Endothelial cell of umbilical vein (primary cell): ENCODE data around the gene ARMH1. TPM values are rescaled to one million over a fixed set of nuclear protein-coding genes. Genes with fewer than 3 reads are reported as not detected.

ENCODE experiments used
- BruUV-seq: library from RNA; stranded (reverse); fragments of 400-500 nt; replicated peaks from 2 replicates; lab custom pipeline; 2021; lab: Mats Ljungman, UMichigan
- CTCF ChIA-PET: fragments of 300-600, 350-600 bp; sonication (Branson Sonifier 250); formaldehyde crosslinking; loops from one replicate; lab custom pipeline; 2021; ENCODE audit warnings: antibody characterized with exemption, inconsistent platforms; lab: Charles Lee
- POLR2A ChIA-PET: fragments of 300-600, 350-600 bp; sonication (Branson Sonifier 250); formaldehyde crosslinking; loops from one replicate; lab custom pipeline; 2021; ENCODE audit warnings: antibody characterized with exemption, inconsistent platforms; lab: Charles Lee
- DNase-seq: peaks from one replicate; pipeline ENCODE4 v3.0.0-alpha.2; 2011; ENCODE audit warnings: low read depth, low spot score
- FAIRE-seq: peaks from 2 replicates; lab custom pipeline; 2011; peaks lifted over from hg19 to GRCh38; lab: Jason Lieb, UNC
- H2AFZ ChIP-seq: 2 replicates; pipeline ENCODE4 v1.6.0; 2012; ENCODE audit warnings: low read depth, low read length, control low read depth, inconsistent platforms
- H3K27ac ChIP-seq: 2 replicates; pipeline ENCODE4 v1.5.1; 2011; ENCODE audit warnings: low read depth, mild to moderate bottlenecking, control low read depth, low read length, moderate library complexity; ENCODE audit not compliant: insufficient read depth
- H3K27me3 ChIP-seq, 2 experiments: 2 replicates each; pipeline versions ENCODE4 v1.6.0 to v1.6.1; 2011; ENCODE audit warnings: low read length in 2 of 2, mixed read lengths in 1 of 2; ENCODE audit not compliant: control insufficient read depth in 2 of 2, insufficient read depth in 2 of 2
- H3K36me3 ChIP-seq, 2 experiments: 2 replicates in 1 of 2; 3 replicates in 1 of 2; pipeline ENCODE4 v1.5.1; 2011; ENCODE audit warnings: low read length in 2 of 2, mild to moderate bottlenecking in 1 of 2, moderate library complexity in 1 of 2; ENCODE audit not compliant: control insufficient read depth in 2 of 2, insufficient read depth in 2 of 2; ENCODE audit errors: extremely low read depth in 1 of 2
- H3K4me1 ChIP-seq: 3 replicates; pipeline ENCODE4 v1.5.1; 2011; ENCODE audit warnings: mild to moderate bottlenecking, low read length; ENCODE audit not compliant: control insufficient read depth, insufficient read depth; ENCODE audit errors: extremely low read depth
- H3K4me2 ChIP-seq: 2 replicates; pipeline ENCODE4 v1.6.1; 2011; ENCODE audit warnings: low read length, control low read depth, mixed read lengths; ENCODE audit not compliant: insufficient read depth
- H3K4me3 ChIP-seq, 3 experiments: fragments of 200-600 bp in 1 of 3; sonication (generic), shearing (Covaris generic) in 1 of 3; replicated peaks in 1 of 3; 2 replicates each; pipeline ENCODE4 v1.5.1; 2011 to 2016; ENCODE audit warnings: control low read depth in 3 of 3, low read length in 3 of 3, mild to moderate bottlenecking in 2 of 3, inconsistent platforms in 1 of 3, low read depth in 1 of 3, moderate library complexity in 1 of 3; ENCODE audit not compliant: insufficient read depth in 1 of 3
- H3K79me2 ChIP-seq: 2 replicates; pipeline ENCODE4 v1.6.0; 2012; ENCODE audit warnings: low read length, inconsistent platforms; ENCODE audit not compliant: control insufficient read depth, insufficient read depth
- H3K9ac ChIP-seq: replicated peaks from 2 replicates; pipeline ENCODE3; 2011; ENCODE audit warnings: low read length, control low read depth; ENCODE audit not compliant: insufficient read depth; ENCODE audit errors: extremely low read depth
- H3K9me1 ChIP-seq: replicated peaks from 3 replicates; pipeline ENCODE4 v1.6.0; 2011; ENCODE audit warnings: mild to moderate bottlenecking, low read length; ENCODE audit not compliant: control insufficient read depth, insufficient read depth; ENCODE audit errors: extremely low read depth
- H3K9me3 ChIP-seq: replicated peaks from 2 replicates; pipeline ENCODE4 v1.5.1; 2012; ENCODE audit warnings: low read length, inconsistent platforms; ENCODE audit not compliant: control insufficient read depth, insufficient read depth
- H4K20me1 ChIP-seq: replicated peaks from 2 replicates; pipeline ENCODE3; 2011; ENCODE audit warnings: mild to moderate bottlenecking, low read length; ENCODE audit not compliant: control insufficient read depth, insufficient read depth; ENCODE audit errors: extremely low read depth
- CTCF ChIP-seq, 2 donors: IDR thresholded peaks; 1 replicate in 1 of 2; 2 replicates in 1 of 2; pipeline ENCODE4 v1.5.1; 2011; ENCODE audit warnings: low read length in 2 of 2, mild to moderate bottlenecking in 2 of 2, moderate library complexity in 2 of 2, control low read depth in 1 of 2, inconsistent platforms in 1 of 2, low read depth in 1 of 2; ENCODE audit not compliant: insufficient read depth in 1 of 2; ENCODE audit errors: extremely low read depth in 1 of 2
- EZH2 ChIP-seq: IDR thresholded peaks from 2 replicates; pipeline ENCODE4 v1.6.1; 2012; ENCODE audit warnings: borderline replicate concordance, low read depth, mild to moderate bottlenecking, moderate library complexity, low read length, inconsistent platforms; ENCODE audit not compliant: severe bottlenecking
- FOS ChIP-seq: IDR thresholded peaks from 2 replicates; pipeline ENCODE4 v1.6.1; 2011; ENCODE audit warnings: mild to moderate bottlenecking, low read length, moderate library complexity, borderline replicate concordance; ENCODE audit not compliant: insufficient read depth
- GATA2 ChIP-seq: IDR thresholded peaks from 2 replicates; pipeline ENCODE4 v1.7.0; 2011; ENCODE audit warnings: low read depth, mild to moderate bottlenecking, moderate library complexity, mixed read lengths, low read length; ENCODE audit not compliant: insufficient read length, insufficient read depth
- JUN ChIP-seq: IDR thresholded peaks from 2 replicates; pipeline ENCODE4 v1.6.1; 2011; ENCODE audit warnings: borderline replicate concordance, low read depth; ENCODE audit not compliant: insufficient read length, insufficient read depth
- MYC ChIP-seq: IDR thresholded peaks from one replicate; pipeline ENCODE4 v1.6.1; 2011; ENCODE audit warnings: mild to moderate bottlenecking, low read depth, low read length
- POLR2A ChIP-seq: IDR thresholded peaks from 2 replicates; pipeline ENCODE4 v1.6.1; 2012; ENCODE audit warnings: low read depth, mild to moderate bottlenecking, control low read depth, low read length
- POLR2AphosphoS5 ChIP-seq: IDR thresholded peaks from 2 replicates; pipeline ENCODE4 v1.6.1; 2012; ENCODE audit warnings: low read depth, mild to moderate bottlenecking, control low read depth, low read length, moderate library complexity; ENCODE audit not compliant: insufficient read depth
- dilution Hi-C: fragments of 300-500 bp; cut with MboI; formaldehyde crosslinking; loops from one replicate; pipeline ENCODE4 v1.15.0; 2019; ENCODE audit warnings: low sequenced_read_pairs; ENCODE audit not compliant: extremely low pct_ligation_motif_present
- intact Hi-C: fragments of 100-400 bp; cut with micrococcal nuclease; formaldehyde crosslinking; loops from one replicate; pipeline ENCODE4 v1.10.0; 2022
- polyA plus RNA-seq, 4 experiments: library from polyadenylated mRNA; depleted of rRNA in 3 of 4; stranded (reverse) in 3 of 4; unstranded in 1 of 4; fragments of >200 nt; gene quantifications; 2 replicates each; pipeline versions ENCODE4 v1.2.1 to v1.2.3, GENCODE V29; 2011 to 2012; ENCODE audit warnings: missing spikeins in 1 of 4
- total RNA-seq: library from RNA; stranded (reverse); gene quantifications from 2 replicates; pipeline ENCODE4 v1.2.3, GENCODE V29; 2021
- TF ChIP-seq, protein P1 (sequence below): IDR thresholded peaks from 2 replicates; pipeline ENCODE4 v1.6.1; 2011; ENCODE audit not compliant: insufficient read depth, insufficient read length

Gene ARMH1
- total and polyA plus RNA-seq, 2 donors (not counting 3 experiments of a cell fraction or from before 2014, with no cell fraction given): 0.17 TPM; not detected in 1

GRCh38 chr1:44719318-44719717 lies 44.8 kb downstream of the ARMH1 start:
- Histone ChIP-seq H2AFZ (no peak overlapping the region), H3K27ac (no peak overlapping the region), H3K9ac (no peak overlapping the region), H3K9me3 (no peaks in the 10 kb centered on the region), H3K36me3 (no peaks in the 10 kb centered on the region), H3K4me2 (no peak overlapping the region), H3K4me1 (no peaks in the 10 kb centered on the region), H3K9me1 (no peaks in the 10 kb centered on the region), H3K4me3 (no peak overlapping the region), H3K27me3 (peaks cover 3 to 4% of the 10 kb centered on the region in 2 experiments), H4K20me1 (no peaks in the 10 kb centered on the region), H3K79me2 (no peaks in the 10 kb centered on the region)
- ChIA-PET POLR2A (no interaction called here), CTCF (interaction anchor here (0.7 kb wide), 1 partner anchor 360 kb away, joined by 3 read pairs; no protein-coding TSS in a partner anchor)
- FAIRE-seq (no peak), DNase-seq (no peak)
- intact Hi-C loops: no loop called here
- dilution Hi-C loops: no loop called here
- TF ChIP-seq GATA2 (no peak), CTCF (IDR thresholded peaks at IDR 0.05; ENCODE audit: extremely low read depth in 1 of 2, insufficient read depth in 1 of 2, low read depth in 1 of 2, low read length in 2 of 2) (no peak), MYC (no peak), POLR2A (no peak), EZH2 (no peak), FOS (no peak), JUN (no peak), POLR2AphosphoS5 (no peak)
- TF ChIP-seq, protein P1, sequence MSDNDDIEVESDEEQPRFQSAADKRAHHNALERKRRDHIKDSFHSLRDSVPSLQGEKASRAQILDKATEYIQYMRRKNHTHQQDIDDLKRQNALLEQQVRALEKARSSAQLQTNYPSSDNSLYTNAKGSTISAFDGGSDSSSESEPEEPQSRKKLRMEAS: no peak
- no TSS peak for BruUV-seq
